B cell (primary cell): ENCODE data around the gene NR0B2. TPM values are rescaled to one million over a fixed set of nuclear protein-coding genes. Genes with fewer than 3 reads are reported as not detected.

Experiments used
- ATAC-seq: fragments of 200-7000 bp; cut with Tn5 transposase; one replicate; pipeline ENCODE4 v1.10.0; 2021; ENCODE audit warnings: low read depth, mild to moderate bottlenecking, moderate number of reproducible peaks, moderate library complexity
- CTCF ChIA-PET: fragments of 350-600 bp; sonication (Branson Sonifier 250); formaldehyde crosslinking; loops from one replicate; lab custom pipeline; 2021; ENCODE audit warnings: antibody characterized with exemption, inconsistent platforms; lab: Charles Lee
- POLR2A ChIA-PET: fragments of 350-600 bp; sonication (Branson Sonifier 250); formaldehyde crosslinking; loops from one replicate; lab custom pipeline; 2021; ENCODE audit warnings: antibody characterized with exemption; lab: Charles Lee
- DNase-seq: peaks from one replicate; pipeline ENCODE4 v3.0.0; 2013
- H2AFZ ChIP-seq: 2 replicates; pipeline ENCODE4 v1.6.1; 2012; ENCODE audit warnings: mild to moderate bottlenecking, low read depth, low read length; ENCODE audit not compliant: insufficient read depth, poor library complexity, severe bottlenecking
- H3K27ac ChIP-seq, 2 donors: 1 replicate in 1 of 2; 2 replicates in 1 of 2; pipeline ENCODE4 v1.5.1; 2012 to 2013; ENCODE audit warnings: low read length in 2 of 2, mild to moderate bottlenecking in 2 of 2, moderate library complexity in 1 of 2
- H3K27me3 ChIP-seq, 4 experiments: fragments of 200-600 bp in 1 of 4; sonication (generic) in 1 of 4; replicated peaks in 1 of 4; 1 replicate in 2 of 4; 2 replicates in 2 of 4; pipeline versions ENCODE4 v1.6.1 to v1.7.0; 2013 to 2016; ENCODE audit warnings: low read length in 3 of 4, mild to moderate bottlenecking in 2 of 4, mixed read lengths in 1 of 4, moderate library complexity in 1 of 4; ENCODE audit not compliant: insufficient read depth in 4 of 4, control insufficient read depth in 3 of 4; ENCODE audit errors: control extremely low read depth in 1 of 4
- H3K36me3 ChIP-seq, 2 experiments: replicated peaks in 1 of 2; 1 replicate in 1 of 2; 2 replicates in 1 of 2; pipeline versions ENCODE4 v1.6.1 to v1.7.1; 2013; ENCODE audit warnings: low read length in 1 of 2; ENCODE audit not compliant: insufficient read depth in 2 of 2, control insufficient read depth in 1 of 2; ENCODE audit errors: control extremely low read depth in 1 of 2, extremely low read depth in 1 of 2
- H3K4me1 ChIP-seq, 2 donors: fragments of 200-600 bp in 1 of 2; sonication (generic) in 1 of 2; 1 replicate in 1 of 2; 2 replicates in 1 of 2; pipeline versions ENCODE4 v1.5.1 to v1.6.1; 2013 to 2017; ENCODE audit warnings: low read length in 2 of 2; ENCODE audit not compliant: control insufficient read depth in 2 of 2, insufficient read depth in 2 of 2
- H3K4me2 ChIP-seq: replicated peaks from 2 replicates; pipeline ENCODE3; 2012; ENCODE audit warnings: mild to moderate bottlenecking, low read depth, low read length; ENCODE audit not compliant: poor library complexity, severe bottlenecking
- H3K4me3 ChIP-seq, 5 experiments: fragments of 200-600 bp in 1 of 5; sonication (generic) in 1 of 5; 1 replicate in 3 of 5; 2 replicates in 2 of 5; pipeline versions ENCODE4 v1.5.1 to v1.7.0; 2011 to 2016; ENCODE audit warnings: low read length in 4 of 5, mild to moderate bottlenecking in 4 of 5, low read depth in 2 of 5, control low read depth in 1 of 5, moderate library complexity in 1 of 5; ENCODE audit not compliant: insufficient read depth in 1 of 5; ENCODE audit errors: control extremely low read depth in 1 of 5, extremely low read depth in 1 of 5
- H3K79me2 ChIP-seq: fragments of 200-600 bp; sonication (generic); one replicate; pipeline ENCODE4 v1.6.0; 2016; ENCODE audit warnings: low read length; ENCODE audit not compliant: control insufficient read depth, insufficient read depth
- H3K9ac ChIP-seq: fragments of 200-600 bp; sonication (generic); 2 replicates; pipeline ENCODE4 v1.6.1; 2017; ENCODE audit warnings: mild to moderate bottlenecking, low read length, moderate library complexity
- H3K9me3 ChIP-seq, 3 donors: one replicate each; pipeline versions ENCODE4 v1.6.1 to v1.7.1; 2013; ENCODE audit warnings: low read length in 2 of 3; ENCODE audit not compliant: control insufficient read depth in 2 of 3, insufficient read depth in 1 of 3; ENCODE audit errors: control extremely low read depth in 1 of 3
- H4K20me1 ChIP-seq: 2 replicates; pipeline ENCODE4 v1.6.0; 2012; ENCODE audit warnings: mild to moderate bottlenecking, low read length; ENCODE audit not compliant: insufficient read depth, control insufficient read depth, poor library complexity, severe bottlenecking
- H3K27ac Mint-ChIP-seq: one replicate; pipeline ENCODE4 v1.8.0; 2021; ENCODE audit warnings: mixed read lengths
- H3K27me3 Mint-ChIP-seq: one replicate; pipeline ENCODE4 v1.8.0; 2021; ENCODE audit warnings: mixed read lengths
- H3K4me1 Mint-ChIP-seq: one replicate; pipeline ENCODE4 v1.8.0; 2021; ENCODE audit warnings: mixed read lengths
- H3K4me3 Mint-ChIP-seq: one replicate; pipeline ENCODE4 v1.8.0; 2021; ENCODE audit warnings: mixed read lengths
- H3K9me3 Mint-ChIP-seq: one replicate; pipeline ENCODE4 v1.8.0; 2022; ENCODE audit warnings: mixed read lengths; ENCODE audit not compliant: insufficient read depth
- CTCF ChIP-seq: fragments of 200-600 bp; IDR thresholded peaks from one replicate; pipeline ENCODE4 v1.8.0; 2022; ENCODE audit warnings: antibody characterized with exemption, mild to moderate bottlenecking
- EZH2 ChIP-seq: IDR thresholded peaks from 2 replicates; pipeline ENCODE4 v1.6.1; 2012; ENCODE audit warnings: borderline replicate concordance, low read depth, mild to moderate bottlenecking, moderate library complexity, low read length; ENCODE audit not compliant: insufficient read depth, poor library complexity, severe bottlenecking
- WGBS: methylation state at CpG from one replicate; pipeline ENCODE4 v1.1.5; 2013; ENCODE audit warnings: missing lambda C conversion rate; ENCODE audit not compliant: insufficient coverage; 5-methylcytosine and 5-hydroxymethylcytosine counted together
- intact Hi-C: fragments of 100-400 bp; cut with micrococcal nuclease; formaldehyde crosslinking; loops from one replicate; pipeline ENCODE4 v1.10.0; 2022
- polyA plus RNA-seq: library from polyadenylated mRNA; depleted of rRNA; stranded (reverse); fragments of >200 nt; gene quantifications from 2 replicates; pipeline ENCODE4 v1.2.3, GENCODE V29; 2012
- total RNA-seq, 2 donors: library from RNA; stranded (reverse); fragments of 120-200 nt in 1 of 2; gene quantifications; 1 replicate in 1 of 2; 2 replicates in 1 of 2; pipeline versions ENCODE4 v1.2.3 to v1.2.4, GENCODE V29; 2013 to 2022

Gene NR0B2
- total and polyA plus RNA-seq, 2 donors (not counting 1 experiment from before 2014, with no cell fraction given) = not detected

GRCh38 chr1:26911399-26912146 is 2.2 kb downstream of the NR0B2 start:
- H3K4me1 ChIP-seq = no peaks in the 10 kb centered on the region
- no peaks in the 10 kb centered on the region for H3K79me2 ChIP-seq
- CTCF ChIA-PET = no interaction called here
- no peak overlapping the region for H3K4me3 ChIP-seq
- H3K27me3 ChIP-seq = no peaks in the 10 kb centered on the region
- WGBS = 94% methylated on average over 7 of the region's 8 CpGs
- no peaks in the 10 kb centered on the region for H3K4me1 Mint-ChIP-seq
- H3K27ac Mint-ChIP-seq = no peak overlapping the region
- POLR2A ChIA-PET = no interaction called here
- H3K4me2 ChIP-seq = no peak overlapping the region
- no peak overlapping the region for H3K4me3 Mint-ChIP-seq
- H3K27me3 Mint-ChIP-seq = peaks cover 8% of the 10 kb centered on the region
- no peak overlapping the region for H3K27ac ChIP-seq
- ATAC-seq (no peak), DNase-seq (no peak)
- intact Hi-C loops = no loop called here
- H2AFZ ChIP-seq = no peak overlapping the region
- no peaks in the 10 kb centered on the region for H4K20me1 ChIP-seq
- TF ChIP-seq CTCF = no peak
- TF ChIP-seq EZH2 = no peak
- H3K36me3 ChIP-seq = no peaks in the 10 kb centered on the region
- no peak overlapping the region for H3K9ac ChIP-seq
- H3K9me3 Mint-ChIP-seq = no peaks in the 10 kb centered on the region
- no peaks in the 10 kb centered on the region for H3K9me3 ChIP-seq

GRCh38 chr1:26910343-26911160 is 3.2 kb downstream of the NR0B2 start:
- no peaks in the 10 kb centered on the region for H3K36me3 ChIP-seq
- no peaks in the 10 kb centered on the region for H3K4me1 ChIP-seq
- no peaks in the 10 kb centered on the region for H3K27me3 ChIP-seq
- Mint-ChIP-seq H3K9me3 (no peaks in the 10 kb centered on the region), H3K4me1 (no peaks in the 10 kb centered on the region), H3K27me3 (peaks cover 8% of the 10 kb centered on the region), H3K27ac (no peak overlapping the region), H3K4me3 (no peak overlapping the region)
- POLR2A ChIA-PET = no interaction called here
- intact Hi-C loops = no loop called here
- DNase-seq = no peak
- H4K20me1 ChIP-seq = no peaks in the 10 kb centered on the region
- H3K9ac ChIP-seq = no peak overlapping the region
- no peak overlapping the region for H3K4me2 ChIP-seq
- H3K79me2 ChIP-seq = no peaks in the 10 kb centered on the region
- H3K9me3 ChIP-seq = no peaks in the 10 kb centered on the region
- 88% methylated on average over 4 of the region's 4 CpGs for WGBS
- H2AFZ ChIP-seq = no peak overlapping the region
- H3K4me3 ChIP-seq = no peak overlapping the region
- no peak for ATAC-seq
- CTCF ChIA-PET = no interaction called here
- H3K27ac ChIP-seq = no peak overlapping the region
- no peak for TF ChIP-seq EZH2
- no peak for TF ChIP-seq CTCF
